Tibial artery (tissue), 4 donors: ENCODE results near the gene GIPC2.

Source experiments
- DNase-seq, 2 donors: peaks; one replicate each; pipeline ENCODE4 v3.0.0-alpha.2; 2019
- H3K27ac ChIP-seq, 2 donors: fragments of 200-600 bp; sonication (generic) in 1 of 2; 1 replicate in 1 of 2; 2 replicates in 1 of 2; pipeline ENCODE4 v1.5.1; 2018 to 2019; ENCODE audit warnings: mild to moderate bottlenecking in 1 of 2
- H3K27me3 ChIP-seq, 2 donors: fragments of 200-600 bp; sonication (generic) in 1 of 2; one replicate each; pipeline versions ENCODE4 v1.5.1 to v1.6.0; 2016 to 2019
- H3K36me3 ChIP-seq, 3 donors: fragments of 200-600 bp; sonication (generic) in 2 of 3; one replicate each; pipeline ENCODE4 v1.5.1; 2016 to 2019; ENCODE audit warnings: mild to moderate bottlenecking in 2 of 3
- H3K4me1 ChIP-seq, 4 donors: fragments of 200-600 bp; sonication (generic) in 2 of 4; 1 replicate in 3 of 4; 2 replicates in 1 of 4; pipeline ENCODE4 v1.5.1; 2016 to 2019
- H3K4me3 ChIP-seq, 2 donors: fragments of 200-600 bp; sonication (generic) in 1 of 2; 1 replicate in 1 of 2; 2 replicates in 1 of 2; pipeline ENCODE4 v1.5.1; 2018 to 2019; ENCODE audit warnings: mild to moderate bottlenecking in 2 of 2
- H3K9me3 ChIP-seq, 3 donors: fragments of 200-600 bp; sonication (generic) in 1 of 3; one replicate each; pipeline ENCODE4 v1.5.1; 2016 to 2019
- CTCF ChIP-seq, 2 experiments: fragments of 200-600 bp in 1 of 2; fragments of 450-650 bp in 1 of 2; IDR thresholded peaks; one replicate each; pipeline ENCODE4 v1.5.1; 2017 to 2019; ENCODE audit warnings: antibody characterized with exemption in 2 of 2, mild to moderate bottlenecking in 1 of 2, moderate library complexity in 1 of 2
- intact Hi-C: fragments of 100-400 bp; cut with DNase I; formaldehyde crosslinking; loops from one replicate; pipeline ENCODE4 v1.15.0; 2023; ENCODE audit warnings: low total_unique reads

Gene GIPC2

GRCh38 chr1:78091886-78092285, 46.1 kb downstream of the GIPC2 start:
- DNase-seq: no peak
- Histone ChIP-seq H3K9me3 (peaks cover 0 to 6% (median 2%) of the 10 kb centered on the region in 3 donors), H3K4me3 (no peak overlapping the region), H3K27ac (no peak overlapping the region), H3K27me3 (no peaks in the 10 kb centered on the region), H3K4me1 (peaks cover 0 to 3% (median 1%) of the 10 kb centered on the region in 4 donors), H3K36me3 (no peaks in the 10 kb centered on the region)
- intact Hi-C loops: no loop called here
- no peak for TF ChIP-seq CTCF (IDR thresholded peaks at IDR 0.05)

GRCh38 chr1:78092643-78093042, 46.9 kb downstream of the GIPC2 start:
- Histone ChIP-seq H3K27ac (no peak overlapping the region), H3K4me1 (peaks cover 0 to 8% (median 4%) of the 10 kb centered on the region in 4 donors), H3K4me3 (no peak overlapping the region), H3K36me3 (no peaks in the 10 kb centered on the region), H3K9me3 (no peaks in the 10 kb centered on the region), H3K27me3 (no peaks in the 10 kb centered on the region)
- TF ChIP-seq CTCF (IDR thresholded peaks at IDR 0.05): no peak
- intact Hi-C loops: no loop called here
- no peak for DNase-seq

GRCh38 chr1:78093560-78093959, 47.8 kb downstream of the GIPC2 start:
- intact Hi-C loops: no loop called here
- peaks cover 0 to 8% (median 4%) of the 10 kb centered on the region in 4 donors for H3K4me1 ChIP-seq
- TF ChIP-seq CTCF (IDR thresholded peaks at IDR 0.05): no peak
- no peaks in the 10 kb centered on the region for H3K27me3 ChIP-seq
- H3K9me3 ChIP-seq: no peaks in the 10 kb centered on the region
- H3K36me3 ChIP-seq: no peaks in the 10 kb centered on the region
- no peak overlapping the region for H3K27ac ChIP-seq
- H3K4me3 ChIP-seq: no peak overlapping the region
- no peak for DNase-seq

GRCh38 chr1:78094639-78095038, 48.9 kb downstream of the GIPC2 start:
- no peak for DNase-seq
- intact Hi-C loops: no loop called here
- Histone ChIP-seq H3K36me3 (no peaks in the 10 kb centered on the region), H3K4me1 (peaks cover 0 to 8% (median 4%) of the 10 kb centered on the region in 4 donors), H3K9me3 (no peaks in the 10 kb centered on the region), H3K27ac (no peak overlapping the region), H3K4me3 (no peak overlapping the region), H3K27me3 (no peaks in the 10 kb centered on the region)
- no peak for TF ChIP-seq CTCF (IDR thresholded peaks at IDR 0.05)

GRCh38 chr1:78095593-78095992, 49.8 kb downstream of the GIPC2 start:
- Histone ChIP-seq H3K4me3 (no peak overlapping the region), H3K4me1 (peaks cover 0 to 10% (median 4%) of the 10 kb centered on the region in 4 donors), H3K27ac (no peak overlapping the region), H3K9me3 (no peaks in the 10 kb centered on the region), H3K27me3 (no peaks in the 10 kb centered on the region), H3K36me3 (no peaks in the 10 kb centered on the region)
- intact Hi-C loops: no loop called here
- TF ChIP-seq CTCF (IDR thresholded peaks at IDR 0.05): no peak
- DNase-seq: no peak

GRCh38 chr1:78096017-78096416, 50.3 kb downstream of the GIPC2 start:
- DNase-seq: no peak
- Histone ChIP-seq H3K36me3 (no peaks in the 10 kb centered on the region), H3K9me3 (no peaks in the 10 kb centered on the region), H3K27ac (no peak overlapping the region), H3K4me1 (peaks cover 0 to 14% (median 4%) of the 10 kb centered on the region in 4 donors), H3K27me3 (no peaks in the 10 kb centered on the region), H3K4me3 (no peak overlapping the region)
- intact Hi-C loops: no loop called here
- TF ChIP-seq CTCF (IDR thresholded peaks at IDR 0.05): no peak
